ENCODE data around the gene LMX1A.

The LMX1A gene

DNA sequence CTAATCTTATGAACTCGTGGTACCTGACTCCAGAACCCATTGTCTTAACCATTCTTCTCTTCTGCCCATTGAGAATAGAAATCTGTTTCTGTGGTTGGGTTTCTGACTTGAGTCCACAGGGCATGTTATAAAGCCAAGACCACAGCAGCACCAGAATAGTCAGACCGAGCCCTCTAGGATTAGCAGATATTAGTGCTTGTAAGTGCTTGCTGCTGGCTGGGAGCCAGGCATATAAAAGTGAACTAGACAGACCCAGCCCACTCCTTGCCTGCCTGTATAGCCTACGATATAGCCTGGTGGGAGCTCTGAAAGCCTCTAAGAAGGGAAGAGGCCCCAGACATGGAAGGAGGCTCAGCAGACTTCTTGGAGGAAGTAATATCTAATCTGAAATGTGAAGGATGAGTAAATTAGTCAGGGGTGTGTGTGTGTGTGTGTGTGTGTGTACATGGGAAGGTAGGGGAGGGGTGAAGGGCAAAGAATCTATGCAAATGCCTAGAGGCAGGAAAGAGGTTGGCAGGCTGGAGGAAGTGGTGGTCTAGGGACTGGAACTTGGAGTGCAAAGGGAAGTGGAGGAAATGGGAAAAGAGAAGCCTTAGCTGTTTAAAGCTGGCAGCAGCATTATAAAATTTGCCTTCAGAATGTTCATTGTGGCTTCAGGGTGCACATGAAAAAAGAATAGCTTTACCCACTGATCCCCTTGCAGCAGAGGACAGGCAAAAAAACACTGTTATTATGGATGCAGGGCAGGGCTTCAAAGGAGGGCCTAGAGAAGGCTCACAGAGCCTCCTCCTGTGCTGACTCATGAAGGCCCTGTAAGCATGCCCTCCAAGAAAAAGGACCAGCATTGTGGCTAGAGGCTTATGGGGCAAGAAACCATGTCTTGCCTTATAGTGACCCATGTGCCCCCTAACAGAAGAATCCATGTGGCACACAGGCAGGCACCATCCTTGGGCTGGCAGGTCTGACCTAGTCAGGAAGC lies 169.2 kb downstream of the LMX1A start:
- in situ Hi-C loops (cut with MboI; ENCODE audit: low pct_unique_long_range_greater_than_20kb, low sequenced_read_pairs), result no loop called here
- DNase-seq, result no peak

GRCh38 chr1:165185161-165185889 lies 171.2 kb downstream of the LMX1A start:
- DNase-seq, result no peak

GRCh38 chr1:165182975-165183374 lies 173.5 kb downstream of the LMX1A start:
- in situ Hi-C loops (cut with MboI; ENCODE audit: low pct_unique_long_range_greater_than_20kb, low sequenced_read_pairs), result no loop called here
- no peak for DNase-seq

More at GRCh38 chr1:165185161-165185889, 171.2 kb downstream of the LMX1A start:
- in situ Hi-C loops (cut with MboI; ENCODE audit: low pct_unique_long_range_greater_than_20kb, low sequenced_read_pairs), result no loop called here

GRCh38 chr1:165179306-165179705 lies 177.2 kb downstream of the LMX1A start:
- in situ Hi-C loops (cut with MboI; ENCODE audit: low pct_unique_long_range_greater_than_20kb, low sequenced_read_pairs), result no loop called here
- DNase-seq, result no peak

DNA sequence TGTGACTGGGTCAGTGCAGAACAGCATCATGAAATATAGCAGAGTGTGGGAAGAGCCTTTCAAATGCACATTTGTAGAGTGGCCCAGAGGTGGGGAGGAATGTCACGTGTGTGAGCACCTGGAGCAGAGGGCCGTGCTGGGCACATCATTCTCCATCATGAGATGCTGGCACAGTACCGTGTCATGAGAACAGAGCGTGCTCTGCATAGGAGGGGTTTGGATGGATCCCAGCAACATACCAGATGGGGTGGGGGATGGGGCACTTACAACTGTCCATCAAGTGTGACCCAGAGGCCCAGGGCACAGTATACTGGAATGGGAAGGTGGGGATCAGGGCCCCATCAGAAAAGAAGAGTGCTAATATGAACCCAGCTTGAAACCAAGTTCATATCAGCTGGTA lies 182.0 kb downstream of the LMX1A start:
- DNase-seq, result no peak
- in situ Hi-C loops (cut with MboI; ENCODE audit: low pct_unique_long_range_greater_than_20kb, low sequenced_read_pairs), result no loop called here

DNA sequence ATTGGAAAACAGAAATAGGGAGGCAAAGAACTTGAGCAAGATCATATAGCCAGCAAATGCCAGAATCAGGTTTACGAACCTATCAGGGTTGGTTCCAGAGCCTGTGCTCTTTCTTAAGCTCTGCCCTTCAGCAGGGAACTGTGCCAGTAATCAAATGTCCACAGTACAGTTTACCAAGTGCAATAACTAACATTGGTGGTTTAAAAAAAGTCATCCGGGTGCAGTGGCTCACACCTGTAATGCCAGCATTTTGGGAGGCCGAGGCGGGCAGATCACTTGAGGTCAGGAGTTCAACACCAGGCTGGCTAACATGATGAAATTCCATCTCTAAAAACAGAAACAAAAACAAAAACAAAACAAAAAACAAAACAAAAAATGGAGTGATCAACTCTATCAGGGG lies 182.7 kb downstream of the LMX1A start:
- in situ Hi-C loops (cut with MboI; ENCODE audit: low pct_unique_long_range_greater_than_20kb, low sequenced_read_pairs), result no loop called here
- no peak for DNase-seq

- no peak for DNase-seq
- in situ Hi-C loops (cut with MboI; ENCODE audit: low pct_unique_long_range_greater_than_20kb, low sequenced_read_pairs), result no loop called here
These were observed 183.1 kb downstream of the LMX1A start for GRCh38 chr1:165173409-165173808.

- in situ Hi-C loops (cut with MboI; ENCODE audit: low pct_unique_long_range_greater_than_20kb, low sequenced_read_pairs), result no loop called here
These were observed 183.8 kb downstream of the LMX1A start for GRCh38 chr1:165172666-165173065.

GRCh38 chr1:165169729-165170128 lies 186.8 kb downstream of the LMX1A start:
- in situ Hi-C loops (cut with MboI; ENCODE audit: low pct_unique_long_range_greater_than_20kb, low sequenced_read_pairs), result no loop called here
- no peak for DNase-seq

More at GRCh38 chr1:165172666-165173065, 183.8 kb downstream of the LMX1A start:
- DNase-seq, result no peak

GRCh38 chr1:165169028-165169427 lies 187.5 kb downstream of the LMX1A start:
- in situ Hi-C loops (cut with MboI; ENCODE audit: low pct_unique_long_range_greater_than_20kb, low sequenced_read_pairs), result no loop called here
- DNase-seq, result no peak

DNA sequence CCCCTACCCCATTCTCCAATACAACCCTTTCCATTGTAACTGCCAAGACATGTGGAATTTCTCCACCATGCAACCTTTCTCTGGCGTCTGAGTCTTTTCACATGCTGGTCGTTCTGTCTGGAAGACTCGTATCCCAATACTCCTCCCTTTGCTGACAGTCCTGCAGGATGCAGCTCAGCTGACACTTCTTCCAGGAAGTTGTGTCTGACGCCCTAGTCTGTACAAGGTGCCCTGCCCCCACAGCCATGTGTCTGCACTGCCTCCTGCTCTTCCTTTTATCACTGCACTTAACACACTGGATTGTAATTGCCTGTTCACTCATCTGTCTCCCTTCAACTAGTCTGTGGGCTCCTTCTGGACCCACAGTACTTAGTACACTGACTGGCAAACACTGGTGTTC lies 188.0 kb downstream of the LMX1A start:
- DNase-seq, result no peak
- in situ Hi-C loops (cut with MboI; ENCODE audit: low pct_unique_long_range_greater_than_20kb, low sequenced_read_pairs), result no loop called here

- no peak for DNase-seq
These were observed 193.8 kb downstream of the LMX1A start for GRCh38 chr1:165162671-165163241.

GRCh38 chr1:165161130-165161529 lies 195.4 kb downstream of the LMX1A start:
- no peak for DNase-seq
- in situ Hi-C loops (cut with MboI; ENCODE audit: low pct_unique_long_range_greater_than_20kb, low sequenced_read_pairs), result no loop called here

More at GRCh38 chr1:165162671-165163241, 193.8 kb downstream of the LMX1A start:
- in situ Hi-C loops (cut with MboI; ENCODE audit: low pct_unique_long_range_greater_than_20kb, low sequenced_read_pairs), result no loop called here

DNA sequence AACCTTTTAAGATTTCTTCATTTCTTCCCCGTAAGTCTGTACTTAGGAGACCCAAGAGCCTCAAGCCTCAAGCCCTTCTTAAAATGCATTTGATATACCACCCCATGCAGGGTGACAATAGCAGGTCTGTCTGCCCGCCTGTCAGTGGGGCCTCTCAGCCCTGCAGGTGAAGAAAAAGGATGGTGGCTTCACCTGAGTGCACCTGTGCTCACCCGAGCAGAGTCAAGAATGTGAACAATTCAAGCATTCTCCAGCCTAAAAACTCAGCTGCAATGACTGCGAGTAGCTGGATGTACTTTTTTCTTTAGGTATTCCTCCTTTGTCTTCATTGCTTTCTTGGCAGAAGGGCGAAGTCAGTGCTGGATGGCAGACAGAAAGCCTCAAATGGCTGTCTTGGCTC lies 203.3 kb downstream of the LMX1A start:
- in situ Hi-C loops (cut with MboI; ENCODE audit: low pct_unique_long_range_greater_than_20kb, low sequenced_read_pairs), result no loop called here
- no peak for DNase-seq

DNA sequence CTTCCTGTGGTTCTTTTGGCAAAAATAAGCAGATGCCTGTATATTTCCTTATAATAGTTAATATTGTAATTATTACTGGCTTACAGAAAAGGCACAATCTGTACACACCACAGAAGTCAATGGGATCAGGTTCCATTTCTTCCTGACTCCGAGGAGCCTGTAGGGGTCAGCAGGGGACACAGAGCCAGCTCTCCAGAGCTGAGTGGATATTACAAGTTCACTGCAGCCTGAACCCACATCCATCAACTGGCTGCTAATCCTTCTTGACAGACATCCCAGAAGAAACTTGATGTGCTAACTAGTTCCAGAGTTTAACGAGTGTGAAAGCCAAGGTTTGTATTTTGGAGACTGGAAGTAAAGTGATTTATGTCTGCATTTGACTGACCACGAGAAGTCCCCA lies 203.8 kb downstream of the LMX1A start:
- in situ Hi-C loops (cut with MboI; ENCODE audit: low pct_unique_long_range_greater_than_20kb, low sequenced_read_pairs), result no loop called here
- DNase-seq, result no peak

DNA sequence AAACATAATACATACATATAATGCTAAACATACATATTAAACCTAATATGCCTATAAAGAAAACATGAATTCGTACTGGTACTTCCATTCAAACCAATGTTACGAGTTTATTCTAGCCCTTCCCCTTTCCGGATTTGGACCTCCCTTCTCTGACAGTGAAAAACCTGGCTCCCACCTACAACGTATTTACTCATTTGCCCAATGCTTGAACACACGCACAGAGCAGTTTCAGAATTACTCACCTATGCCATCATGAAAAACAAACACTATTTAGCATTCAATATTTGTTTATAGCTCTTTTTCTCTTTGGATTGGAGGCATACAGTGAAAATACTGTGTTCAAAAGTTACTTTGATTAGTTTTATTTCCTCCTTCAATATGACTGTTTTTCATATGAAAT lies 204.4 kb downstream of the LMX1A start:
- no peak for DNase-seq
- in situ Hi-C loops (cut with MboI; ENCODE audit: low pct_unique_long_range_greater_than_20kb, low sequenced_read_pairs), result no loop called here

Measured in KBM-7 (cell line).